GM18498 (cell line): ENCODE data around the gene SMIM28.
"Not testable (repeated sequence)": the region's sequence is repeated elsewhere in the genome, so short reads cannot be mapped to it uniquely, and the experiment has no call there.

Experiments used
- ATAC-seq: cut with Tn5 transposase; IDR thresholded peaks from one replicate; pipeline ENCODE4 v1.9.1; 2021; ENCODE audit warnings: mild to moderate bottlenecking, moderate library complexity; ENCODE audit not compliant: unreplicated experiment

The SMIM28 gene

GRCh38 chr6:138403801-138404665 lies 26.3 kb downstream of the SMIM28 start, which contains the start of gene HEBP2:
HEBP2 (plus strand) TSS chr6:138404223; CDS start chr6:138404496, 273 bp downstream.
- peak; percentile 94 for ATAC-seq

GRCh38 chr6:138404666-138405337 lies 27.1 kb downstream of the SMIM28 start:
- no peak for ATAC-seq

DNA sequence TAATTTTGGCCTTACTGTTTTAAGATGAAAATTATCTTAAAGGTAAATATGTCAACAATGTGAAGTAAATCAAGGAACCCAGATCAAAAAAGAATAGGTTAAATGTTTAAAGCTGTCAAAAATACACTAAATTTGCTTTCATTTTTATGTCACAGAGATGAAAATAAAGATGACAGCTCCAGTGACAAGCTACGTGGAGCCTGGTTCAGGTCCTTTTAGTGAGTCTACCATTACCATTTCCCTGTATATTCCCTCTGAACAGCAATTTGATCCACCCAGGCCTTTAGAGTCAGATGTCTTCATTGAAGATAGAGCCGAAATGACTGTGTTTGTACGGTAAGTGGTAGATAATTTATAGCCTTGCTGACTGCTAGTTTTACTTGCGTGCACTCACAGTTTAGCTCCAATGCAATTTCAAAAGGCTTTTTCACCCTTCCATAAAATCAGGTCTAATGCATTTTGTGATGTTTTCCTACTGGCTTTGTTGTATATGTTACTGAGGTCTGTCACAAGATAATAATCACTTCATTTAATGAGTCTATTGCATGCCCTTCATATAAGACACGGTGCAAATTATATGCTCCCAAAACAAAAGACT lies 28.2 kb downstream of the SMIM28 start:
- ATAC-seq, result no peak

- no peak for ATAC-seq
Observed at GRCh38 chr6:138406443-138406842, 28.7 kb downstream of the SMIM28 start.

DNA sequence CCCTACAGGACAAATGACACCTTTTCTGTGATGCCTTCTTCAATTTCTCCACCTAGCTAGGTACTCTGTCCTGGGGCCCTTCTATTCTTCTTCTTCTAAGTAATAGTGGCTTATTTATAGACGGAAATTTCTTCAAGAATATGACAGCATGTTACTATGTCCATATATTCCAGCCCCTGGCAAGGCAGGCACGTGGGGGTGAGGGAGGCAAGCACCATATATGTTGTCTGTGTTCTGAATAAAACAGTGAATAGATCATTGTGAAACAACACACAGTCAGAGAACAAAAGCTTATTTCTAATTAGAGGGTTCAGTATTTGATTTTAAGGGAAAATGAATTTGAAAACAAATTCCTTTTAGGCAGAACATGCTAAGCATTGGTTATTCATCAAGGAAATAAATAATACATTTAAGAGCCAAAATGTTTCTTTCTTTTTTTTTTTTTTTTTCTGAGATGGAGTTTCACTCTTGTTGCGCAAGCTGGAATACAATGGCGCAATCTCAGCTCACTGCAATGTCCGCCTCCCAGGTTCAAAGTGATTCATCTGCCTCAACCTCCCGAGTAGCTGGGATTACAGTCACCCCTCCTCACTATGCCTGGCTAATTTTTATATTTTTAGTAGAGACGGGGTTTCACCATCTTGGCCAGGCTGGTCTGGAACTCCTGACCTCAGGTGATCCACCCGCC lies 32.5 kb downstream of the SMIM28 start:
- no peak for ATAC-seq

GRCh38 chr6:138410972-138411880 lies 33.5 kb downstream of the SMIM28 start:
- no peak for ATAC-seq

DNA sequence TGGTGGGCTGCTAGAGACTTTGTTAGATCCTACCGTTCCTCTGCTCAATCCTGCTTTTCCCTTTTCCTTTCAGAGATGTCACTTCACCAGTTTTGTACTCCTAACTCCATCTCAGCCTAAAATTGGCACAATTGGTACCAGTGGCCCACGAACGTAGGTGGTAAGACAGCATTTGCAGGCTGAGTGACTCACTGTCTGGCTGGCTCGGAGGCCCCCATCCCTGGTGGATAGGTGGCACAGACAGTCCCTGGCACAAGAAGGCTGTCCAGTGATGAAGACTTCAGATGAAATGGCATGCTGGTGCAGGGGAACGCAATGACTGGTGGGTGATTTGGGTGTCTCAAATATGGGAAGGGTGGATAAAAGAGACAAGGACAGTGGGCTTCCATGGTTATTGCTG lies 37.4 kb downstream of the SMIM28 start:
- no peak for ATAC-seq

GRCh38 chr6:138416206-138416605 lies 38.5 kb downstream of the SMIM28 start:
- no peak for ATAC-seq

DNA sequence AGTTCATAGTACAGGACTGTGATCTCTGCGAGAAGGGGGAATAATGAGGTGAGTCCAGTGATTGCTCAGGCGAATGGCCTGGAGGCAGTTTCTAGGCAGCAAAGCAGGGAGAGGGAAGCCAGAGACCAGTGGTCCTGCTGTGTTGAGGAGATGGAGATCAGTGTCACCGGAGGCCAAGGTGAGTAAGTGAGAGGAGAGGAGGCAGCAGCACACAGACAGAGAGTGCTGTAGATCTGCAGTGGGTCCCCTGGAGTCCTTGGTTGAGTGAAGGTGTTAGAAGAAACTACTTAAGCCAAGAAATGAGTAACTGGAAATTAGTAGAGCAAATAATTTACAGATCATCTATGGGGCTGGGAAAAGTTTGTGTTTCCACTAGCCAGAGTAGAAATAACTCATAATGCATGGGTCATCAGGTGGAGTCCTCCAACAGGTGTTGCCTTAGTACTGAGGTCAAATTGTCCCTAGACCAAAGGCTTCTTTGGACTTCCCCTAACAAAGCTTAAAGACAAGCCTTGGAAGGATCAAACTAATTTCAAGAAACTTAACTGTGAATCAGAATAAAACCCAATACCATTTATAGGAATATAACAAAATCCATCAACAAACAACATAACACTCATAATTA lies 39.9 kb downstream of the SMIM28 start:
- no peak for ATAC-seq

- no peak for ATAC-seq
Observed at GRCh38 chr6:138418118-138418742, 40.5 kb downstream of the SMIM28 start.

DNA sequence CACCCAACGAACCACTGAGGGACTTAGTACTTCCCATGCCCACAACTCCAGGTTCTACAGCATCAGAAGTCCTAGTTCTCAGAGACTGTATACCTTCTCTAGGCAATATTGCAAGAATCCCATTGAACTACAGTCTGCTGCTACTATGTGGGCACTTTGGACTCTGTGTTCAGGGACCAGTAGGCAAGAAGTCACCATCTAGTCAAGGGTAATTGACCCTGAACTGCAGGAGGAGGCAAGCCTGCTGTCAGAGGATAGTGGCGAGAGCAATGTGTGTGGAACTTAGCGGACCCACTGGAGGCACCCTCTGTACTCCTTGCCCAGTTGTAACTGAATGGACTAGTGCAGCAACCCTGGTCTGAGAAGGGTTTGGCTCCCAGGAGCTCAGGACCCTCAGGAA lies 42.1 kb downstream of the SMIM28 start:
- no peak for ATAC-seq

- ATAC-seq, result no peak
Observed at GRCh38 chr6:138420356-138420755, 42.7 kb downstream of the SMIM28 start.

GRCh38 chr6:138421089-138421488 lies 43.4 kb downstream of the SMIM28 start:
- ATAC-seq, result no peak

GRCh38 chr6:138421608-138422007 lies 43.9 kb downstream of the SMIM28 start:
- no peak for ATAC-seq

DNA sequence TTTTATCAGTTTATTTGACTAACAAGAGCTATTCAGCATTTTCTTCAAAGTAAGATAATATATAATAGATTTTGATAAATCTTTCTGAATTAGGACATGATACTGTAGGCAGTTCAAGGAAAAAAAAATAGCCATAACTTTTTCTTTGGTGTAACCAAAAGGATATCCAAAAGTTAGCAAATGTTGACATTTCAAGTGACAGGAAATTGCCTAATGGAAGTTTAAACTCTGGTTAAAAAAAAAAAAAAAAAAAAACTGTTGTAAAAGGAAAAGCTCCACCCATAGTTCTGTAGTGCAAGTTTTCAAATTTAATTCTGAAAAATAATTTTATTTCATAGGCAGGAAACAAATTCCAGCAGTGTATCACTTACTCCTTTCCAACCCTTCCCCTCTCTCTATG lies 45.2 kb downstream of the SMIM28 start:
- ATAC-seq, result no peak

DNA sequence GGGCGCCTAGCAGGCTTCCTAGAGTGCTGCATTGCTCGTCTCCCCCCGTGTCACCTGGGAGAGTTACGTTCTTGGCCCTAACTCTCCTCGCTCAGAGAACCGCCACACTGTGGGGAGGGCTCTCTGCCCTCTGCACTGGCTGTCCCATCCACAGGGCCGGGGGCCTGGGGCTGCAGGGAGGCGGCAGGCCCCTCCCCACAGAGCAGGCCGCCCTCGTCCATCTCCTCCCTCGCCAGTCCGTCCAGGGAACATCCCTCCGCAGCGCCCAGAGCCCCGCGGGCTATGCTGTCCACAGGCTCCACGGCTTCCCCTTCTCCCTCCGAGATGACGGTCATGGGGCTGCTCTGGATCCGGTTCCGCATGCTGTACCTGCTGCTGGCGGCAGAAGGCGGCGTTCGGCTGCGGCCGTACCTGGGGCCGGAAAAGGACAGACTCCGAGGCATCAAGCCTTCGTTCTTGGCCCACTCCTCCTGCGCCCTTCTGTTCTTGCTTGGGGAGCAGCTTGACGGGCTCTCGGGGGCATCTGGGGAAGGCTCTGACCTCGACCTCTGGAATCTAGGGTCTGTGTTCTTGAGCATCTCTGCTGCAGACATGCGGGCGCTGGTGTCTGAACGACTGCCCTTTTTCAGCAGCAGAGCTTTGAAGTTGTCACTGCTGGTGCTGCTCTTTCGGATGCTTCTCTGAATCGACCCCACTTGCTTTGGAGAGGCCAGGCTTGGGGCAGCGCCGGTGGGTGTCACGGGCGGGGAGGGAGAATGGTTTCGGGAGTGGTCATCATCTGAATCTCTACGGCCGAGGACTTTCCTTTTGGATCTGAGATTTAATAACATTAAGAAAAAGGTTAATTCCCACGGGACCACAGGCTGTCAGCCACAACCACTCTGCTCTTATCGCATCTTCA lies 46.5 kb downstream of the SMIM28 start:
- ATAC-seq, result no peak

GRCh38 chr6:138425256-138425655 lies 47.6 kb downstream of the SMIM28 start:
- not testable (repeated sequence) for ATAC-seq

- ATAC-seq, result no peak
Observed at GRCh38 chr6:138426500-138427123, 48.9 kb downstream of the SMIM28 start.
